Fibroblast of lung (primary cell): ENCODE measurements around the gene ATG13.

ENCODE experiments used
- EZH2 ChIP-seq: IDR thresholded peaks from 2 replicates; pipeline ENCODE4 v1.5.1; 2012; ENCODE audit warnings: low read length, control low read depth, mild to moderate bottlenecking; ENCODE audit errors: missing control alignments
- TF ChIP-seq, protein P1 (sequence below), 2 donors: IDR thresholded peaks in 1 of 2; conservative IDR thresholded peaks in 1 of 2; 1 replicate in 1 of 2; 2 replicates in 1 of 2; pipeline ENCODE4 v1.5.1; 2011 to 2012; ENCODE audit warnings: low read length in 2 of 2, control low read depth in 1 of 2, inconsistent platforms in 1 of 2, low read depth in 1 of 2, mild to moderate bottlenecking in 1 of 2

- TF ChIP-seq, protein P1, sequence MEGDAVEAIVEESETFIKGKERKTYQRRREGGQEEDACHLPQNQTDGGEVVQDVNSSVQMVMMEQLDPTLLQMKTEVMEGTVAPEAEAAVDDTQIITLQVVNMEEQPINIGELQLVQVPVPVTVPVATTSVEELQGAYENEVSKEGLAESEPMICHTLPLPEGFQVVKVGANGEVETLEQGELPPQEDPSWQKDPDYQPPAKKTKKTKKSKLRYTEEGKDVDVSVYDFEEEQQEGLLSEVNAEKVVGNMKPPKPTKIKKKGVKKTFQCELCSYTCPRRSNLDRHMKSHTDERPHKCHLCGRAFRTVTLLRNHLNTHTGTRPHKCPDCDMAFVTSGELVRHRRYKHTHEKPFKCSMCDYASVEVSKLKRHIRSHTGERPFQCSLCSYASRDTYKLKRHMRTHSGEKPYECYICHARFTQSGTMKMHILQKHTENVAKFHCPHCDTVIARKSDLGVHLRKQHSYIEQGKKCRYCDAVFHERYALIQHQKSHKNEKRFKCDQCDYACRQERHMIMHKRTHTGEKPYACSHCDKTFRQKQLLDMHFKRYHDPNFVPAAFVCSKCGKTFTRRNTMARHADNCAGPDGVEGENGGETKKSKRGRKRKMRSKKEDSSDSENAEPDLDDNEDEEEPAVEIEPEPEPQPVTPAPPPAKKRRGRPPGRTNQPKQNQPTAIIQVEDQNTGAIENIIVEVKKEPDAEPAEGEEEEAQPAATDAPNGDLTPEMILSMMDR (conservative IDR thresholded peaks at IDR 0.05 in 1 of 2, IDR thresholded peaks at IDR 0.05 in 1 of 2; ENCODE audit: low read depth in 1 of 2, low read length in 2 of 2) = no peak
- no peak for TF ChIP-seq EZH2
These were observed 40.9 kb downstream of the ATG13 start for GRCh38 chr11:46658259-46658658.
